GM12892 (cell line): ENCODE data around the gene RECQL.

Experiments used
- POLR2A ChIP-seq: IDR thresholded peaks from 2 replicates; pipeline ENCODE4 v1.6.1; 2011; ENCODE audit warnings: low read depth, low read length, control low read depth
- POLR2AphosphoS5 ChIP-seq: IDR thresholded peaks from 2 replicates; pipeline ENCODE4 v1.6.1; 2011; ENCODE audit warnings: low read depth, low read length, control low read depth
- TAF1 ChIP-seq: IDR thresholded peaks from 2 replicates; pipeline ENCODE4 v1.6.1; 2011; ENCODE audit warnings: low read depth, mild to moderate bottlenecking, control low read depth, low read length, borderline replicate concordance

DNA sequence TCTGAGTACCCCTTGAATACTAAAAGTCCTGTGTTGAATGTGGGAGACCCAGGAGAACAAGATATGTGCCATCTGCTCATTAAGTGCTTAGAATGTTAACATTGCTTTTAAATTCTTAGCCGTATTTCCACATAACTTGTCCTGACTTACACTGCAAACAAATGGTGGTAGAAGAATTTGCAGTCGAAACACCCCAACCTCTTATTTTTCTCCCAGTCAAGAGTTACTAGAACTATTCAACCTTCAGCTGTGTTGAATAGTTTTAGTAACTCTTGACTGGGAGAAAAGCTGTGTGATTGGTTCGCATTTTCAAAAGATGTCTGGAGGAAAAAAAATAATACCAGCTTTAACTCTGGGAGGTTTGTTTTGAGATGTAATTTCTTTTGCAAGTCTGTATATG is 17.0 kb upstream of the RECQL start:
- TF ChIP-seq POLR2AphosphoS5 = no peak
- no peak for TF ChIP-seq POLR2A
- TF ChIP-seq TAF1 = no peak
